Right lobe of liver (tissue), 4 donors: ENCODE results near the gene METTL26.

Experiments used
- POLR2A ChIP-seq: fragments of 450-650 bp; IDR thresholded peaks from one replicate; pipeline ENCODE4 v1.6.1; 2017; ENCODE audit warnings: antibody characterized with exemption, mild to moderate bottlenecking
- TF ChIP-seq, protein P1 (sequence below), 4 donors: fragments of 200-600 bp in 3 of 4; fragments of 450-650 bp in 1 of 4; IDR thresholded peaks; one replicate each; pipeline versions ENCODE4 v1.5.1 to v1.8.0; 2016 to 2022; ENCODE audit warnings: antibody characterized with exemption in 4 of 4, mild to moderate bottlenecking in 2 of 4
- donor health status: DM: no; HTN: no; CAD: no.
- donor health status: DM: no; HTN: no; CAD: no.
- donor health status: DM: no; HTN: yes; CAD: no.

DNA sequence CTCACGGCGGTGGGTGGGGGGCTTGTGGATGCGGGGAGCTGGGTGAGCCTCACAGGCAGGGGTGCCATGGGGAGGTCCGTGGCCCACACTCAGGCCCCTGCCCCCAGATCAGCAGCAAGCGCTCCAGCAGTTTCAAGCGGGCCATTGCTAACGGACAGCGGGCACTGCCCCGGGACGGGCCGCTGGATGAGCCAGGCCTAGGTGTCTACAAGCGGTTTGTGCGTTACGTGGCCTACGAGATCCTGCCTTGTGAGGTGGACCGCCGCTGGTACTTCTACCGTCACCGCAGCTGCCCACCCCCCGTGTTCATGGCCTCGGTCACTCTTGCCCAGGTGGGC, 40.4 kb upstream of the METTL26 start:
- TF ChIP-seq, protein P1, sequence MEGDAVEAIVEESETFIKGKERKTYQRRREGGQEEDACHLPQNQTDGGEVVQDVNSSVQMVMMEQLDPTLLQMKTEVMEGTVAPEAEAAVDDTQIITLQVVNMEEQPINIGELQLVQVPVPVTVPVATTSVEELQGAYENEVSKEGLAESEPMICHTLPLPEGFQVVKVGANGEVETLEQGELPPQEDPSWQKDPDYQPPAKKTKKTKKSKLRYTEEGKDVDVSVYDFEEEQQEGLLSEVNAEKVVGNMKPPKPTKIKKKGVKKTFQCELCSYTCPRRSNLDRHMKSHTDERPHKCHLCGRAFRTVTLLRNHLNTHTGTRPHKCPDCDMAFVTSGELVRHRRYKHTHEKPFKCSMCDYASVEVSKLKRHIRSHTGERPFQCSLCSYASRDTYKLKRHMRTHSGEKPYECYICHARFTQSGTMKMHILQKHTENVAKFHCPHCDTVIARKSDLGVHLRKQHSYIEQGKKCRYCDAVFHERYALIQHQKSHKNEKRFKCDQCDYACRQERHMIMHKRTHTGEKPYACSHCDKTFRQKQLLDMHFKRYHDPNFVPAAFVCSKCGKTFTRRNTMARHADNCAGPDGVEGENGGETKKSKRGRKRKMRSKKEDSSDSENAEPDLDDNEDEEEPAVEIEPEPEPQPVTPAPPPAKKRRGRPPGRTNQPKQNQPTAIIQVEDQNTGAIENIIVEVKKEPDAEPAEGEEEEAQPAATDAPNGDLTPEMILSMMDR (IDR thresholded peaks at IDR 0.05), result no peak
- no peak for TF ChIP-seq POLR2A
